Erythroblast (primary cell): ENCODE results near the gene NLGN3.

ENCODE experiments used
- GATA1 ChIP-seq: IDR thresholded peaks from 2 replicates; pipeline ENCODE4 v1.6.1; 2011; ENCODE audit warnings: low read depth, mild to moderate bottlenecking, control low read depth, low read length, moderate library complexity
- POLR2A ChIP-seq: IDR thresholded peaks from 2 replicates; pipeline ENCODE4 v1.6.1; 2011; ENCODE audit warnings: mild to moderate bottlenecking, low read length

- TF ChIP-seq POLR2A (no peak), GATA1 (no peak)
Observed at GRCh38 chrX:71164071-71164470, 19.4 kb downstream of the NLGN3 start.
